Liver (tissue), 9 donors: ENCODE results near the gene RGS4. TPM values are rescaled to one million over a fixed set of nuclear protein-coding genes. Genes with fewer than 3 reads are reported as not detected.

Experiments
- DNase-seq: peaks from one replicate; pipeline ENCODE4 v3.0.0-alpha.2; 2017; ENCODE audit warnings: low spot score
- H3K27ac ChIP-seq, 2 donors: one replicate each; pipeline ENCODE4 v1.7.0; 2013; ENCODE audit warnings: inconsistent platforms in 2 of 2, low read length in 2 of 2, control low read depth in 1 of 2, low read depth in 1 of 2, mild to moderate bottlenecking in 1 of 2
- H3K27me3 ChIP-seq, 4 donors: one replicate each; pipeline versions ENCODE4 v1.6.1 to v1.7.0; 2013; ENCODE audit warnings: low read length in 3 of 4, inconsistent platforms in 1 of 4, mild to moderate bottlenecking in 1 of 4, moderate library complexity in 1 of 4; ENCODE audit not compliant: control insufficient read depth in 4 of 4, insufficient read depth in 4 of 4
- H3K36me3 ChIP-seq, 4 donors: one replicate each; pipeline versions ENCODE4 v1.6.1 to v1.7.0; 2013; ENCODE audit warnings: low read length in 3 of 4, mild to moderate bottlenecking in 3 of 4, low read depth in 1 of 4, moderate library complexity in 1 of 4; ENCODE audit not compliant: control insufficient read depth in 4 of 4, insufficient read depth in 3 of 4
- H3K4me1 ChIP-seq, 4 donors: one replicate each; pipeline versions ENCODE4 v1.6.1 to v1.7.0; 2013; ENCODE audit warnings: low read length in 3 of 4, mild to moderate bottlenecking in 3 of 4, moderate library complexity in 1 of 4; ENCODE audit not compliant: control insufficient read depth in 4 of 4, insufficient read depth in 4 of 4
- H3K4me3 ChIP-seq, 3 donors: one replicate each; pipeline versions ENCODE4 v1.6.1 to v1.7.0; 2013; ENCODE audit warnings: low read length in 3 of 3, control low read depth in 1 of 3, low read depth in 1 of 3, mild to moderate bottlenecking in 1 of 3
- H3K9ac ChIP-seq, 2 donors: one replicate each; pipeline ENCODE4 v1.7.0; 2013; ENCODE audit warnings: low read length in 2 of 2, mild to moderate bottlenecking in 2 of 2, moderate library complexity in 2 of 2, control low read depth in 1 of 2, low read depth in 1 of 2
- H3K9me3 ChIP-seq, 4 donors: one replicate each; pipeline versions ENCODE4 v1.6.1 to v1.7.0; 2013; ENCODE audit warnings: low read length in 3 of 4; ENCODE audit not compliant: control insufficient read depth in 4 of 4
- ATF3 ChIP-seq: IDR thresholded peaks from 2 replicates; pipeline ENCODE4 v1.6.1; 2016; ENCODE audit warnings: antibody characterized with exemption
- CTCF ChIP-seq: fragments of 150-350 bp; IDR thresholded peaks from 2 replicates; pipeline ENCODE4 v1.5.1; 2017; ENCODE audit warnings: improper control_type of control experiment, low read depth, low read length; ENCODE audit not compliant: missing input control
- EGR1 ChIP-seq, 2 donors: IDR thresholded peaks; 2 replicates each; pipeline ENCODE4 v1.6.1; 2016 to 2018; ENCODE audit warnings: antibody characterized with exemption in 2 of 2, low read depth in 2 of 2
- FOXA1 ChIP-seq: IDR thresholded peaks from 2 replicates; pipeline ENCODE4 v1.6.1; 2016; ENCODE audit warnings: antibody characterized with exemption
- FOXA2 ChIP-seq: IDR thresholded peaks from 2 replicates; pipeline ENCODE4 v1.6.1; 2016; ENCODE audit warnings: antibody characterized with exemption
- GABPA ChIP-seq, 2 donors: IDR thresholded peaks in 1 of 2; conservative IDR thresholded peaks in 1 of 2; 2 replicates each; pipeline ENCODE4 v1.6.1; 2016; ENCODE audit warnings: antibody characterized with exemption in 2 of 2, mild to moderate bottlenecking in 1 of 2, moderate library complexity in 1 of 2
- HNF4A ChIP-seq, 2 donors: conservative IDR thresholded peaks; 2 replicates each; pipeline ENCODE4 v1.6.1; 2016; ENCODE audit warnings: antibody characterized with exemption in 2 of 2, mild to moderate bottlenecking in 2 of 2
- HNF4G ChIP-seq: IDR thresholded peaks from 2 replicates; pipeline ENCODE4 v1.6.1; 2016; ENCODE audit warnings: antibody characterized with exemption
- JUND ChIP-seq, 2 donors: IDR thresholded peaks; 2 replicates each; pipeline ENCODE4 v1.6.1; 2016; ENCODE audit warnings: antibody characterized with exemption in 2 of 2
- NR2F2 ChIP-seq: IDR thresholded peaks from 2 replicates; pipeline ENCODE4 v1.6.1; 2016; ENCODE audit warnings: antibody characterized with exemption
- RAD21 ChIP-seq, 2 donors: IDR thresholded peaks; 2 replicates each; pipeline ENCODE4 v1.6.1; 2016; ENCODE audit warnings: antibody characterized with exemption in 2 of 2, mild to moderate bottlenecking in 2 of 2
- RXRA ChIP-seq, 2 donors: IDR thresholded peaks; 2 replicates each; pipeline ENCODE4 v1.6.1; 2017 to 2018; ENCODE audit warnings: antibody characterized with exemption in 2 of 2, mild to moderate bottlenecking in 1 of 2
- SP1 ChIP-seq: IDR thresholded peaks from 2 replicates; pipeline ENCODE4 v1.6.1; 2018; ENCODE audit warnings: antibody characterized with exemption, mild to moderate bottlenecking
- TAF1 ChIP-seq: conservative IDR thresholded peaks from 2 replicates; pipeline ENCODE4 v1.6.1; 2016; ENCODE audit warnings: antibody characterized with exemption, mild to moderate bottlenecking
- YY1 ChIP-seq: IDR thresholded peaks from 2 replicates; pipeline ENCODE4 v1.6.1; 2016; ENCODE audit warnings: antibody characterized with exemption, mild to moderate bottlenecking
- ZBTB33 ChIP-seq: IDR thresholded peaks from 2 replicates; pipeline ENCODE4 v1.6.1; 2016; ENCODE audit warnings: antibody characterized with exemption
- WGBS: extraction: QIAGEN DNeasy Blood & Tissue Kit; methylation state at CpG from one replicate; pipeline ENCODE4 v1.1.7; 2013; 5-methylcytosine and 5-hydroxymethylcytosine counted together
- polyA plus RNA-seq, 2 donors: library from polyadenylated mRNA; stranded (reverse) in 1 of 2; unstranded in 1 of 2; fragments of 200-250 nt in 1 of 2; fragments of >200 nt in 1 of 2; fragmentation: Nextera tagmentation in 1 of 2; extraction: Ambion mirVana in 1 of 2; gene quantifications; one replicate each; pipeline versions ENCODE4 v1.2.1 to v1.2.3, GENCODE V29; 2013 to 2015
- total RNA-seq, 2 donors: library from RNA; depleted of rRNA; stranded (reverse); fragments of >200 nt; gene quantifications; one replicate each; pipeline ENCODE4 v1.2.3, GENCODE V29; 2014
- TF ChIP-seq, protein P1 (sequence below): IDR thresholded peaks from 2 replicates; pipeline ENCODE4 v1.6.1; 2016; ENCODE audit warnings: antibody characterized with exemption
- TF ChIP-seq, protein P2 (sequence below): IDR thresholded peaks from 2 replicates; pipeline ENCODE4 v1.6.1; 2016; ENCODE audit warnings: antibody characterized with exemption, mild to moderate bottlenecking
- donor health status: healthy.
- donor health status: healthy.
- donor health status: healthy.
- donor health status: healthy.
- donor health status: healthy.

The RGS4 gene
- total and polyA plus RNA-seq, 4 donors: 0.37 to 1.4 (median 0.75) TPM

GRCh38 chr1:163074716-163075284, 5.6 kb downstream of the RGS4 start:
- Histone ChIP-seq H3K36me3 (no peaks in the 10 kb centered on the region), H3K4me3 (no peak overlapping the region), H3K9me3 (no peaks in the 10 kb centered on the region), H3K4me1 (peaks cover 0 to 2% (median 0%) of the 10 kb centered on the region in 4 donors), H3K9ac (no peak overlapping the region), H3K27ac (no peak overlapping the region), H3K27me3 (peaks cover 0 to 1% (median 0%) of the 10 kb centered on the region in 4 donors)
- TF ChIP-seq ZBTB33 (no peak), JUND (IDR thresholded peaks at IDR 0.05) (no peak), RAD21 (IDR thresholded peaks at IDR 0.05) (no peak), RXRA (IDR thresholded peaks at IDR 0.05) (no peak), HNF4G (no peak), FOXA1 (no peak), GABPA (IDR thresholded peaks at IDR 0.05 in 1 of 2, conservative IDR thresholded peaks at IDR 0.05 in 1 of 2) (no peak), HNF4A (conservative IDR thresholded peaks at IDR 0.05) (no peak), SP1 (no peak), ATF3 (no peak), FOXA2 (no peak), NR2F2 (no peak), TAF1 (no peak), EGR1 (IDR thresholded peaks at IDR 0.05; ENCODE audit: low read depth in 2 of 2) (no peak), YY1 (no peak), CTCF (no peak)
- TF ChIP-seq, protein P1, sequence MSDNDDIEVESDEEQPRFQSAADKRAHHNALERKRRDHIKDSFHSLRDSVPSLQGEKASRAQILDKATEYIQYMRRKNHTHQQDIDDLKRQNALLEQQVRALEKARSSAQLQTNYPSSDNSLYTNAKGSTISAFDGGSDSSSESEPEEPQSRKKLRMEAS: no peak
- TF ChIP-seq, protein P2, sequence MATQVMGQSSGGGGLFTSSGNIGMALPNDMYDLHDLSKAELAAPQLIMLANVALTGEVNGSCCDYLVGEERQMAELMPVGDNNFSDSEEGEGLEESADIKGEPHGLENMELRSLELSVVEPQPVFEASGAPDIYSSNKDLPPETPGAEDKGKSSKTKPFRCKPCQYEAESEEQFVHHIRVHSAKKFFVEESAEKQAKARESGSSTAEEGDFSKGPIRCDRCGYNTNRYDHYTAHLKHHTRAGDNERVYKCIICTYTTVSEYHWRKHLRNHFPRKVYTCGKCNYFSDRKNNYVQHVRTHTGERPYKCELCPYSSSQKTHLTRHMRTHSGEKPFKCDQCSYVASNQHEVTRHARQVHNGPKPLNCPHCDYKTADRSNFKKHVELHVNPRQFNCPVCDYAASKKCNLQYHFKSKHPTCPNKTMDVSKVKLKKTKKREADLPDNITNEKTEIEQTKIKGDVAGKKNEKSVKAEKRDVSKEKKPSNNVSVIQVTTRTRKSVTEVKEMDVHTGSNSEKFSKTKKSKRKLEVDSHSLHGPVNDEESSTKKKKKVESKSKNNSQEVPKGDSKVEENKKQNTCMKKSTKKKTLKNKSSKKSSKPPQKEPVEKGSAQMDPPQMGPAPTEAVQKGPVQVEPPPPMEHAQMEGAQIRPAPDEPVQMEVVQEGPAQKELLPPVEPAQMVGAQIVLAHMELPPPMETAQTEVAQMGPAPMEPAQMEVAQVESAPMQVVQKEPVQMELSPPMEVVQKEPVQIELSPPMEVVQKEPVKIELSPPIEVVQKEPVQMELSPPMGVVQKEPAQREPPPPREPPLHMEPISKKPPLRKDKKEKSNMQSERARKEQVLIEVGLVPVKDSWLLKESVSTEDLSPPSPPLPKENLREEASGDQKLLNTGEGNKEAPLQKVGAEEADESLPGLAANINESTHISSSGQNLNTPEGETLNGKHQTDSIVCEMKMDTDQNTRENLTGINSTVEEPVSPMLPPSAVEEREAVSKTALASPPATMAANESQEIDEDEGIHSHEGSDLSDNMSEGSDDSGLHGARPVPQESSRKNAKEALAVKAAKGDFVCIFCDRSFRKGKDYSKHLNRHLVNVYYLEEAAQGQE: no peak
- DNase-seq: no peak
- WGBS: 69% methylated on average over 2 of the region's 2 CpGs
